ENCODE results near the gene ZC3H8.

GRCh38 chr2:112181571-112182290 is 73.1 kb downstream of the ZC3H8 start:
- TF ChIP-seq EZH2 (IDR thresholded peaks at IDR 0.05) (no peak), POLR2AphosphoS5 (IDR thresholded peaks at IDR 0.05; ENCODE audit: borderline replicate concordance, low read depth, low read length) (no peak)
